PC-9 (cell line): ENCODE measurements around the gene GORASP2. TPM values are rescaled to one million over a fixed set of nuclear protein-coding genes. Genes with fewer than 3 reads are reported as not detected.
A peak's percentile ranks its signal among the peaks of the same experiment; 100 is the strongest.

Source experiments
- BruUV-seq: library from RNA; stranded (reverse); fragments of 400-500 nt; replicated peaks from 2 replicates; lab custom pipeline; 2021; lab: Mats Ljungman, UMichigan
- CTCF ChIA-PET: fragments of 300-600 bp; sonication (Branson Sonifier 250); formaldehyde crosslinking; loops from one replicate; lab custom pipeline; 2022; ENCODE audit warnings: antibody characterized with exemption; lab: Charles Lee
- POLR2A ChIA-PET: fragments of 300-600 bp; sonication (Branson Sonifier 250); formaldehyde crosslinking; loops from one replicate; lab custom pipeline; 2022; ENCODE audit warnings: antibody characterized with exemption; ENCODE audit not compliant: unreplicated experiment; lab: Charles Lee
- DNase-seq, 2 experiments: peaks; one replicate each; pipeline versions ENCODE4 v3.0.0 to v3.0.0-alpha.2; 2015 to 2022; ENCODE audit warnings: mixed read lengths in 1 of 2
- H2AFZ ChIP-seq: fragments of 200-600 bp; sonication (generic); 2 replicates; pipeline ENCODE4 v1.8.1; 2017; ENCODE audit warnings: antibody characterized with exemption
- H3F3A ChIP-seq: fragments of 200-600 bp; sonication (generic); 2 replicates; pipeline ENCODE4 v1.8.1; 2017; ENCODE audit warnings: antibody characterized with exemption, mild to moderate bottlenecking, low read depth; ENCODE audit not compliant: insufficient read depth
- H3K27ac ChIP-seq: fragments of 200-600 bp; sonication (generic); 2 replicates; pipeline ENCODE4 v1.6.1; 2016; ENCODE audit warnings: mixed run types
- H3K27me3 ChIP-seq: fragments of 200-600 bp; sonication (generic); 2 replicates; pipeline ENCODE4 v1.6.1; 2016; ENCODE audit warnings: low read depth, mixed run types; ENCODE audit not compliant: insufficient read depth
- H3K36me3 ChIP-seq: fragments of 200-600 bp; sonication (generic); 2 replicates; pipeline ENCODE4 v1.6.1; 2016; ENCODE audit warnings: low read depth, mixed run types
- H3K4me1 ChIP-seq: fragments of 200-600 bp; sonication (generic); replicated peaks from 2 replicates; pipeline ENCODE4 v1.6.1; 2016; ENCODE audit warnings: mixed run types; ENCODE audit not compliant: insufficient read depth
- H3K4me2 ChIP-seq: fragments of 200-600 bp; sonication (generic); 2 replicates; pipeline ENCODE4 v1.6.1; 2017; ENCODE audit warnings: mixed run types
- H3K4me3 ChIP-seq: fragments of 200-600 bp; sonication (generic); 2 replicates; pipeline ENCODE4 v1.6.1; 2016; ENCODE audit warnings: mixed run types
- H3K79me2 ChIP-seq: fragments of 200-600 bp; sonication (generic); 2 replicates; pipeline ENCODE4 v1.6.1; 2017; ENCODE audit warnings: low read depth, mixed run types
- H3K9me2 ChIP-seq: fragments of 200-600 bp; sonication (generic); 2 replicates; pipeline ENCODE4 v1.8.1; 2017; ENCODE audit warnings: mild to moderate bottlenecking; ENCODE audit not compliant: insufficient read depth
- H3K9me3 ChIP-seq: fragments of 200-600 bp; sonication (generic); 2 replicates; pipeline ENCODE4 v1.8.1; 2016; ENCODE audit warnings: low read depth; ENCODE audit not compliant: insufficient read depth
- H4K20me1 ChIP-seq: fragments of 200-600 bp; sonication (generic); 2 replicates; pipeline ENCODE4 v1.8.1; 2017; ENCODE audit not compliant: insufficient read depth
- EZH2 ChIP-seq: fragments of 200-600 bp; sonication (generic); IDR thresholded peaks from 2 replicates; pipeline ENCODE4 v1.8.0; 2017; ENCODE audit warnings: antibody characterized with exemption, low read depth
- intact Hi-C: fragments of 100-400 bp; cut with micrococcal nuclease; formaldehyde crosslinking; loops from one replicate; pipeline ENCODE4 v1.10.0; 2022; ENCODE audit not compliant: unreplicated experiment
- total RNA-seq: library from RNA; stranded (reverse); gene quantifications from 2 replicates; pipeline ENCODE4 v1.2.3, GENCODE V29; 2021
- TF ChIP-seq, protein P1 (sequence below): fragments of 200-600 bp; sonication (generic); conservative IDR thresholded peaks from 2 replicates; pipeline ENCODE4 v1.6.1; 2017; ENCODE audit warnings: mixed run types, antibody characterized with exemption, mild to moderate bottlenecking, moderate library complexity

The GORASP2 gene
- total RNA-seq, 1 experiment from 2014 or later: 110 TPM

DNA sequence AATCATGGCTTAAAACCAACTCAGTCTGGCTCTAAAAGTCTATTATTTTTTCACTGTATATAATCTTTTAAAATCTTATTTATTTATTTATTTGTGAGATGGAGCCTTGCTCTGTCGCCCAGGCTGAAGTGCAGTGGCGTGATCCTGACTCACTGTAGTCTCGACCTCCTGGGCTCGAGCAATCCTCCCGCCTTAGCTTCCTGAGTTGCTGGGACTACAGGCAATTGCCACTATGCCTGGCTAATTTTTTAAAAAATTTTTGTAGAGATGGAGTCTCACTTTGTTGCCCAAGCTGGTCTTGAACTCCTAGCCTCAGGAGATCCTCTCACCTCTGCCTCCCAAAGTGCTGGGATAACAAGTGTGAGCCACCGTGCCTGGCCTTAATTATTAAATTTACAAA, 14.5 kb downstream of the GORASP2 start:
- BruUV-seq: TSS peak; percentile 1
- no peak overlapping the region for H3K27ac ChIP-seq
- H3K4me2 ChIP-seq: no peak overlapping the region
- no peak overlapping the region for H2AFZ ChIP-seq
- H3K36me3 ChIP-seq: peaks cover 49% of the 10 kb centered on the region
- peaks cover 42% of the 10 kb centered on the region for H3F3A ChIP-seq
- intact Hi-C loops: no loop called here
- H3K9me3 ChIP-seq: no peaks in the 10 kb centered on the region
- no peak for DNase-seq
- H3K27me3 ChIP-seq: no peaks in the 10 kb centered on the region
- H3K9me2 ChIP-seq: no peaks in the 10 kb centered on the region
- no peak for TF ChIP-seq EZH2
- TF ChIP-seq, protein P1, sequence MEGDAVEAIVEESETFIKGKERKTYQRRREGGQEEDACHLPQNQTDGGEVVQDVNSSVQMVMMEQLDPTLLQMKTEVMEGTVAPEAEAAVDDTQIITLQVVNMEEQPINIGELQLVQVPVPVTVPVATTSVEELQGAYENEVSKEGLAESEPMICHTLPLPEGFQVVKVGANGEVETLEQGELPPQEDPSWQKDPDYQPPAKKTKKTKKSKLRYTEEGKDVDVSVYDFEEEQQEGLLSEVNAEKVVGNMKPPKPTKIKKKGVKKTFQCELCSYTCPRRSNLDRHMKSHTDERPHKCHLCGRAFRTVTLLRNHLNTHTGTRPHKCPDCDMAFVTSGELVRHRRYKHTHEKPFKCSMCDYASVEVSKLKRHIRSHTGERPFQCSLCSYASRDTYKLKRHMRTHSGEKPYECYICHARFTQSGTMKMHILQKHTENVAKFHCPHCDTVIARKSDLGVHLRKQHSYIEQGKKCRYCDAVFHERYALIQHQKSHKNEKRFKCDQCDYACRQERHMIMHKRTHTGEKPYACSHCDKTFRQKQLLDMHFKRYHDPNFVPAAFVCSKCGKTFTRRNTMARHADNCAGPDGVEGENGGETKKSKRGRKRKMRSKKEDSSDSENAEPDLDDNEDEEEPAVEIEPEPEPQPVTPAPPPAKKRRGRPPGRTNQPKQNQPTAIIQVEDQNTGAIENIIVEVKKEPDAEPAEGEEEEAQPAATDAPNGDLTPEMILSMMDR: no peak
- H4K20me1 ChIP-seq: peaks cover 100% of the 10 kb centered on the region
- H3K4me3 ChIP-seq: no peak overlapping the region
- peaks cover 100% of the 10 kb centered on the region for H3K79me2 ChIP-seq
- H3K4me1 ChIP-seq: no peaks in the 10 kb centered on the region
- CTCF ChIA-PET: no interaction called here
- POLR2A ChIA-PET: interaction anchor here (0.5 kb wide), 1 partner anchor 11 kb away, joined by 14 read pairs; no protein-coding TSS in a partner anchor

DNA sequence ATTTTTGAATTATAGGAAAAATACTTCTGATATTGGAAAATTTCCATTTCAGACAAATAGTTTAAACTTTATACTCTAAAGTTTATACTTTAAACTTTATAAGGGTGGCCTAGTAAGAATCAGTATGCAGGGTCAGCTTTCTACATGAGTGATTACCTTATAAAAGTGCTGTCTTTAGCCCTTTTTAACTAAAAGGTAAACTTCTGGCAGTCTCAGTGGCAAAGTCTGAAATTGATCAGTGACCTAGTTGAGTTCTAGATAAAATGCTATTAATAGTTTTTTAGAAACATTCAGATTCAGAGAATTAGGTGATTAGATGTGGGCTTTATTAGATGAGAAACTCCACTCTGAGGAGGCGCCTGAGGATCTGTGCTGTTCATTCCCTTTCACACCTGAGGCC, 15.5 kb downstream of the GORASP2 start:
- Histone ChIP-seq H3K9me2 (no peaks in the 10 kb centered on the region), H3K27me3 (no peaks in the 10 kb centered on the region), H3K36me3 (peaks cover 52% of the 10 kb centered on the region), H4K20me1 (peaks cover 100% of the 10 kb centered on the region), H3K4me2 (no peak overlapping the region), H3K9me3 (no peaks in the 10 kb centered on the region), H3K4me3 (no peak overlapping the region), H3F3A (peaks cover 34% of the 10 kb centered on the region), H3K4me1 (no peaks in the 10 kb centered on the region), H3K79me2 (peaks cover 100% of the 10 kb centered on the region), H3K27ac (no peak overlapping the region), H2AFZ (no peak overlapping the region)
- intact Hi-C loops: no loop called here
- TF ChIP-seq, protein P1: no peak
- TF ChIP-seq EZH2: no peak
- no peak for DNase-seq
- POLR2A ChIA-PET: no interaction called here
- BruUV-seq: no TSS peak
- CTCF ChIA-PET: no interaction called here

DNA sequence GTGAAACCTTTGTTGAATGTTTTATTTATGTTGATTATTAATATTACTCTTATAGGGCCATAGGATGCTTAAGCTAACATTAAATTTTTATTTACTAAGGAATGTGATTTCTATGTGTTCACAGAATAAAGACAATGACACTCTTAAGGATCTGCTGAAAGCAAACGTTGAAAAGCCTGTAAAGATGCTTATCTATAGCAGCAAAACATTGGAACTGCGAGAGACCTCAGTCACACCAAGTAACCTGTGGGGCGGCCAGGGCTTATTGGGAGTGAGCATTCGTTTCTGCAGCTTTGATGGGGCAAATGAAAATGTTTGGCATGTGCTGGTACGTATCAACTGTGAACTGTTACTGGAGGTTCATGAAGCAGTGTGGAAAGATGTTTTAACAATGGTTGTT, 20.4 kb downstream of the GORASP2 start:
- no peak overlapping the region for H3K27ac ChIP-seq
- no peak overlapping the region for H3K4me2 ChIP-seq
- H3F3A ChIP-seq: peaks cover 32% of the 10 kb centered on the region; the same call in 1 of the 2 replicates
- H3K79me2 ChIP-seq: peaks cover 90% of the 10 kb centered on the region
- CTCF ChIA-PET: no interaction called here
- no peak overlapping the region for H2AFZ ChIP-seq
- BruUV-seq: no TSS peak
- H3K4me1 ChIP-seq: no peaks in the 10 kb centered on the region
- no peaks in the 10 kb centered on the region for H3K9me2 ChIP-seq
- peaks cover 70% of the 10 kb centered on the region for H3K36me3 ChIP-seq
- no peaks in the 10 kb centered on the region for H3K9me3 ChIP-seq
- no peaks in the 10 kb centered on the region for H3K27me3 ChIP-seq
- no peak overlapping the region for H3K4me3 ChIP-seq
- no peak for DNase-seq
- intact Hi-C loops: no loop called here
- TF ChIP-seq, protein P1: no peak
- TF ChIP-seq EZH2: no peak
- POLR2A ChIA-PET: no interaction called here
- H4K20me1 ChIP-seq: peaks cover 81% of the 10 kb centered on the region
